ENCODE data around the gene NT5DC1.

Gene NT5DC1

DNA sequence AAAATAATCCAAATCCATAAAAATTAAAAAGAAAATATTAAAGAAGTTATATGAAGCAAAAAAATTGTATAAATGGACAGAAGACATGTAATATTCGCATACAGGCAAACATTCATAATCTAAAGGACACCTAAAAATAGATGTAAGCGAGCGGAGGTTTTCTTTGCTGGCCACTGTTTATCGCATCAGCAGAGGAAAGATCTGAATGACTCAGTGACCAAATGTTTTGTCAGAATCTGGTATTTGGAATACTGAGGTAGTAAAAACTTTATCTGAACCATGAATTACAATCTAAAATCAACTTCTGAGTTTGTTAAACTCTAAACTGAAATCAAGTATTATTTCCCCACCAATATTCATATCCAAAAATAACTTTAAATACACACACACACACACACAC lies 145.4 kb downstream of the NT5DC1 start:
- no peak overlapping the region for H3K4me3 ChIP-seq (ENCODE audit: control insufficient read depth in 1 of 7, extremely low read depth in 1 of 7, insufficient read depth in 4 of 7, low read depth in 2 of 7, low read length in 6 of 7)
- peaks cover 0 to 3% (median 0%) of the 10 kb centered on the region in 4 experiments for H3K36me3 ChIP-seq (ENCODE audit: control insufficient read depth in 4 of 4, insufficient read depth in 4 of 4, low read length in 3 of 4)
- peaks cover 0 to 9% (median 6%) of the 10 kb centered on the region in 4 experiments for H3K4me1 ChIP-seq (ENCODE audit: control extremely low read depth in 1 of 4, control insufficient read depth in 4 of 4, insufficient read depth in 4 of 4, low read length in 3 of 4)
- H3K9me3 ChIP-seq (ENCODE audit: control extremely low read depth in 1 of 5, control insufficient read depth in 4 of 5, insufficient read depth in 2 of 5, low read depth in 1 of 5, low read length in 4 of 5), result no peaks in the 10 kb centered on the region
- no CpG with 5 or more reads among the region's 4 CpGs for WGBS (ENCODE audit: insufficient coverage)
- ChIA-PET CTCF (interaction anchor here (1.1 kb wide), 1 partner anchor 31 kb away, joined by 3 read pairs; no protein-coding TSS in a partner anchor), POLR2A (interaction anchor here (0.7 kb wide), 1 partner anchor 13 kb away, joined by 3 read pairs; no protein-coding TSS in a partner anchor)
- DNase-seq, result no peak
- no peak overlapping the region for H3K27ac ChIP-seq (ENCODE audit: insufficient read depth in 1 of 2, low read depth in 1 of 2, low read length in 2 of 2, poor library complexity in 1 of 2, severe bottlenecking in 2 of 2)
- H3K27me3 ChIP-seq (replicated peaks in 2 of 5; ENCODE audit: control insufficient read depth in 4 of 5, insufficient read depth in 5 of 5, low read length in 4 of 5), result no peaks in the 10 kb centered on the region

GRCh38 chr6:116247285-116247684 lies 146.6 kb downstream of the NT5DC1 start:
- POLR2A ChIA-PET, result no interaction called here
- Histone ChIP-seq H3K27ac (ENCODE audit: insufficient read depth in 1 of 2, low read depth in 1 of 2, low read length in 2 of 2, poor library complexity in 1 of 2, severe bottlenecking in 2 of 2) (no peak overlapping the region), H3K4me3 (ENCODE audit: control insufficient read depth in 1 of 7, extremely low read depth in 1 of 7, insufficient read depth in 4 of 7, low read depth in 2 of 7, low read length in 6 of 7) (no peak overlapping the region), H3K9me3 (ENCODE audit: control extremely low read depth in 1 of 5, control insufficient read depth in 4 of 5, insufficient read depth in 2 of 5, low read depth in 1 of 5, low read length in 4 of 5) (no peaks in the 10 kb centered on the region), H3K27me3 (replicated peaks in 2 of 5; ENCODE audit: control insufficient read depth in 4 of 5, insufficient read depth in 5 of 5, low read length in 4 of 5) (no peaks in the 10 kb centered on the region), H3K36me3 (ENCODE audit: control insufficient read depth in 4 of 4, insufficient read depth in 4 of 4, low read length in 3 of 4) (peaks cover 0 to 7% (median 5%) of the 10 kb centered on the region in 4 experiments), H3K4me1 (ENCODE audit: control extremely low read depth in 1 of 4, control insufficient read depth in 4 of 4, insufficient read depth in 4 of 4, low read length in 3 of 4) (peaks cover 0 to 20% (median 11%) of the 10 kb centered on the region in 4 experiments)
- DNase-seq, result no peak
- CTCF ChIA-PET, result interaction anchor here (1.2 kb wide), 1 partner anchor 398 kb away, joined by 3 read pairs; no protein-coding TSS in a partner anchor

DNA sequence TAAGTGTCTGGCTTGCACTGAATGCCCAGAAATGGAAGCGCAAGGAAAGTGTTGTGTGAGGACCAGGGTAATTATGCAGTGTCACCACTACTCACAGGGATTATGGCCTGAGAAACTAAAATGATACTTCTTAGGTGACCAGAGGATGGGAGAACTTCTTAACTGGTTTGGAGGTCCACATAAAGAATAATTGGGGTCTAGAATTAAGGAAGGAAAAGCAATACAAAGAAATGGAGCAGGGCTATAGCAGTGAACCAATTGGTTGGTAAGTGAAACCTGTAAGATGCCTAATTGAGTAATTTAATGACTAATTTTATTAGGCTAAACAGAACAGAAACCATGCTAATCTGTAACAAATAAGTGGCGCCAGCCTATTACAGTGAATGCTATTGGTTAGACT lies 147.9 kb downstream of the NT5DC1 start:
- POLR2A ChIA-PET, result no interaction called here
- Histone ChIP-seq H3K4me1 (ENCODE audit: control extremely low read depth in 1 of 4, control insufficient read depth in 4 of 4, insufficient read depth in 4 of 4, low read length in 3 of 4) (peaks cover 8 to 32% (median 22%) of the 10 kb centered on the region in 4 experiments), H3K27me3 (replicated peaks in 2 of 5; ENCODE audit: control insufficient read depth in 4 of 5, insufficient read depth in 5 of 5, low read length in 4 of 5) (no peaks in the 10 kb centered on the region), H3K9me3 (ENCODE audit: control extremely low read depth in 1 of 5, control insufficient read depth in 4 of 5, insufficient read depth in 2 of 5, low read depth in 1 of 5, low read length in 4 of 5) (no peaks in the 10 kb centered on the region), H3K36me3 (ENCODE audit: control insufficient read depth in 4 of 4, insufficient read depth in 4 of 4, low read length in 3 of 4) (peaks cover 0 to 10% (median 5%) of the 10 kb centered on the region in 4 experiments), H3K4me3 (ENCODE audit: control insufficient read depth in 1 of 7, extremely low read depth in 1 of 7, insufficient read depth in 4 of 7, low read depth in 2 of 7, low read length in 6 of 7) (no peak overlapping the region), H3K27ac (ENCODE audit: insufficient read depth in 1 of 2, low read depth in 1 of 2, low read length in 2 of 2, poor library complexity in 1 of 2, severe bottlenecking in 2 of 2) (no peak overlapping the region)
- WGBS (ENCODE audit: insufficient coverage), result 100% methylated on average over 1 of the region's 2 CpGs
- CTCF ChIA-PET, result interaction anchor here (1.2 kb wide), 1 partner anchor 396 kb away, joined by 3 read pairs; no protein-coding TSS in a partner anchor
- no peak for DNase-seq

DNA sequence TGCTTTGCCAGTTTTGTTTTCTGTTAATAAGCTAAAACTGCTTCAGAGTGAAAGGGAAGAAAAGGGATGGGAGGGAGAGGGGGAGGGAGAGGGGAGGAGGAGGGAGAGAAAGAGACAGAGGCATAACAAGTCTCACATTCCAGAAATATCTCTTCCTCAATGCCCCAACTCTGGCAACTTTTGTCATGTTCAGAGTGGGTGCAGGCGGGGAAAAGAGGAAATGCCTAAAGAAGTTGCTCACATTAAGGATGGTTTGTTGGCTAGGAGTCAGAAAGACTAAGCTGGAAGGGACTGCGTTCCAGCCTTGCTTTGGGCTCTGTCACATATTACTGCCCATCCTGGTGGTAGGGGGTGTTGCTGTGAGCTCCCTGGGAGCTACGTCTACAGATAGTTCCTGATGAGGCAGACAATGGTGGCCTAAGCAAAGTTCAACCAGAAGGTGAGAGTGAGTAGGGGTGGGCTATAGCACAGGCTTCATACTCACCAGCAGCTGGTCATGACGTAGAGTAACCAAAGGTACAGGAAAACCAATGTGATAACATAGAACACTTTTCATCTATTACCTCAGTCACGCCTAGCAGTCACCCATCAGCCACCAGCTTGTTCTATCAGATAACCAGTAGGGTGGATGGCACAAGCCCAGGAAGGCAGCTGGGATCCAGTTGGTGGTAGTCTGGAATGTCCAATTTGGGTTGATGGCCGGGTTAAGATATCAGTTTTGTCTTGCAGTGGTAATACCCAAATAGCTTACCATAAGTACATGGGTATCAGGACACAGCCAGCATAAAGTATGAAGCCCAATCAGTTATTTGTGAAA lies 151.1 kb downstream of the NT5DC1 start:
- Histone ChIP-seq H3K27me3 (replicated peaks in 2 of 5; ENCODE audit: control insufficient read depth in 4 of 5, insufficient read depth in 5 of 5, low read length in 4 of 5) (no peaks in the 10 kb centered on the region), H3K4me1 (ENCODE audit: control extremely low read depth in 1 of 4, control insufficient read depth in 4 of 4, insufficient read depth in 4 of 4, low read length in 3 of 4) (peaks cover 20 to 43% (median 31%) of the 10 kb centered on the region in 4 experiments), H3K36me3 (ENCODE audit: control insufficient read depth in 4 of 4, insufficient read depth in 4 of 4, low read length in 3 of 4) (peaks cover 0 to 10% (median 5%) of the 10 kb centered on the region in 4 experiments), H3K4me3 (ENCODE audit: control insufficient read depth in 1 of 7, extremely low read depth in 1 of 7, insufficient read depth in 4 of 7, low read depth in 2 of 7, low read length in 6 of 7) (peak overlapping the region in 1 of 7 experiments; percentile 31), H3K27ac (ENCODE audit: insufficient read depth in 1 of 2, low read depth in 1 of 2, low read length in 2 of 2, poor library complexity in 1 of 2, severe bottlenecking in 2 of 2) (no peak overlapping the region), H3K9me3 (ENCODE audit: control extremely low read depth in 1 of 5, control insufficient read depth in 4 of 5, insufficient read depth in 2 of 5, low read depth in 1 of 5, low read length in 4 of 5) (no peaks in the 10 kb centered on the region)
- ChIA-PET CTCF (interaction anchor here (0.8 to 1.3 kb wide), 3 partner anchors 8 to 365 kb away, joined by 3 read pairs; partner anchors contain the start of gene RSPH4A), POLR2A (no interaction called here)
- WGBS (ENCODE audit: insufficient coverage), result 90% methylated on average over 3 of the region's 6 CpGs
- DNase-seq, result no peak

GRCh38 chr6:116253188-116253504 lies 152.5 kb downstream of the NT5DC1 start:
- ChIA-PET CTCF (interaction anchor here (0.7 to 0.9 kb wide), 2 partner anchors 18 to 140 kb away, joined by 3 to 4 read pairs; no protein-coding TSS in a partner anchor), POLR2A (no interaction called here)
- Histone ChIP-seq H3K27me3 (replicated peaks in 2 of 5; ENCODE audit: control insufficient read depth in 4 of 5, insufficient read depth in 5 of 5, low read length in 4 of 5) (no peaks in the 10 kb centered on the region), H3K36me3 (ENCODE audit: control insufficient read depth in 4 of 4, insufficient read depth in 4 of 4, low read length in 3 of 4) (peaks cover 0 to 10% (median 5%) of the 10 kb centered on the region in 4 experiments), H3K4me1 (ENCODE audit: control extremely low read depth in 1 of 4, control insufficient read depth in 4 of 4, insufficient read depth in 4 of 4, low read length in 3 of 4) (peaks cover 20 to 43% (median 31%) of the 10 kb centered on the region in 4 experiments), H3K9me3 (ENCODE audit: control extremely low read depth in 1 of 5, control insufficient read depth in 4 of 5, insufficient read depth in 2 of 5, low read depth in 1 of 5, low read length in 4 of 5) (no peaks in the 10 kb centered on the region), H3K27ac (ENCODE audit: insufficient read depth in 1 of 2, low read depth in 1 of 2, low read length in 2 of 2, poor library complexity in 1 of 2, severe bottlenecking in 2 of 2) (peak overlapping the region; percentile 99), H3K4me3 (ENCODE audit: control insufficient read depth in 1 of 7, extremely low read depth in 1 of 7, insufficient read depth in 4 of 7, low read depth in 2 of 7, low read length in 6 of 7) (peak overlapping the region; percentile 71 to 99 (median 94))
- no peak for DNase-seq
- WGBS (ENCODE audit: insufficient coverage), result 56% methylated on average over 11 of the region's 11 CpGs

- peak within 1 kb of the TSS; percentile 99 for H3K27ac ChIP-seq (ENCODE audit: insufficient read depth in 1 of 2, low read depth in 1 of 2, low read length in 2 of 2, poor library complexity in 1 of 2, severe bottlenecking in 2 of 2)
- peak; percentile 96 to 99 (median 98) for DNase-seq
- CTCF ChIA-PET, result interaction anchor here (0.7 to 3.3 kb wide), 4 partner anchors 14 to 139 kb away, joined by 3 to 23 read pairs (median 4); no protein-coding TSS in a partner anchor
- peak within 1 kb of the TSS; percentile 71 to 99 (median 94) for H3K4me3 ChIP-seq (ENCODE audit: control insufficient read depth in 1 of 7, extremely low read depth in 1 of 7, insufficient read depth in 4 of 7, low read depth in 2 of 7, low read length in 6 of 7)
- no peaks in the 10 kb centered on the region for H3K27me3 ChIP-seq (replicated peaks in 2 of 5; ENCODE audit: control insufficient read depth in 4 of 5, insufficient read depth in 5 of 5, low read length in 4 of 5)
- POLR2A ChIA-PET, result interaction anchor here (0.7 kb wide), 1 partner anchor 301 kb away, joined by 3 read pairs; no protein-coding TSS in a partner anchor
- WGBS (ENCODE audit: insufficient coverage), result 1% methylated on average over 38 of the region's 53 CpGs
- H3K9me3 ChIP-seq (ENCODE audit: control extremely low read depth in 1 of 5, control insufficient read depth in 4 of 5, insufficient read depth in 2 of 5, low read depth in 1 of 5, low read length in 4 of 5), result no peaks in the 10 kb centered on the region
- peaks cover 20 to 43% (median 31%) of the 10 kb centered on the region in 4 experiments for H3K4me1 ChIP-seq (ENCODE audit: control extremely low read depth in 1 of 4, control insufficient read depth in 4 of 4, insufficient read depth in 4 of 4, low read length in 3 of 4)
- peaks cover 0 to 10% (median 5%) of the 10 kb centered on the region in 4 experiments for H3K36me3 ChIP-seq (ENCODE audit: control insufficient read depth in 4 of 4, insufficient read depth in 4 of 4, low read length in 3 of 4)
Observed at GRCh38 chr6:116253505-116254296, 153.0 kb downstream of the NT5DC1 start, which contains the start of gene TSPYL4. Gene TSPYL4, minus strand, starts transcription at chr6:116254075. Its CDS starts 67 bp downstream, at chr6:116254008.
